Measurements from ENCODE around the gene GRK2. TPM values are rescaled to one million over a fixed set of nuclear protein-coding genes. Genes with fewer than 3 reads are reported as not detected.

Gene GRK2
- total RNA-seq, 1 experiment from 2014 or later = 56.3 TPM

GRCh38 chr11:67253872-67254624 lies 12.2 kb upstream of the GRK2 start:
- Histone ChIP-seq H3K23me2 (ENCODE audit: insufficient read length, low read depth, low read length, poor library complexity, severe bottlenecking) (no peaks in the 10 kb centered on the region), H2BK20ac (ENCODE audit: low read depth, low read length, poor library complexity, severe bottlenecking) (no peak overlapping the region), H4K20me1 (ENCODE audit: control insufficient read depth, insufficient read depth, insufficient read length) (no peaks in the 10 kb centered on the region), H2BK5ac (ENCODE audit: insufficient read length, low read length) (no peak overlapping the region), H3K27me3 (ENCODE audit: insufficient read depth, low read length) (no peaks in the 10 kb centered on the region), H3K79me1 (ENCODE audit: insufficient read depth, low read depth, low read length, poor library complexity, severe bottlenecking) (no peaks in the 10 kb centered on the region), H3T11ph (ENCODE audit: low read length) (no peak overlapping the region), H3K4ac (ENCODE audit: low read depth, low read length) (no peak overlapping the region), H3K27ac (ENCODE audit: insufficient read length, low read depth, low read length) (no peak overlapping the region), H3K9me3 (ENCODE audit: control insufficient read depth, low read depth, low read length) (no peaks in the 10 kb centered on the region), H3K23ac (ENCODE audit: insufficient read length, low read depth, low read length) (no peak overlapping the region), H2AK5ac (ENCODE audit: insufficient read length, low read length) (no peak overlapping the region), H2BK15ac (ENCODE audit: low read depth, low read length) (no peak overlapping the region), H2BK120ac (ENCODE audit: low read depth, low read length, poor library complexity, severe bottlenecking) (no peak overlapping the region), H4K8ac (replicated peaks; ENCODE audit: insufficient read length, low read depth, low read length) (no peak overlapping the region), H3K18ac (ENCODE audit: insufficient read length, low read depth, low read length) (no peak overlapping the region), H4K91ac (ENCODE audit: insufficient read length, low read depth, low read length) (no peak overlapping the region), H3K79me2 (ENCODE audit: insufficient read depth, low read length) (no peaks in the 10 kb centered on the region), H4K5ac (ENCODE audit: insufficient read length, low read depth, low read length) (no peak overlapping the region), H3K4me1 (ENCODE audit: insufficient read depth, low read length) (no peaks in the 10 kb centered on the region), H2BK12ac (ENCODE audit: insufficient read length, low read depth, low read length) (no peak overlapping the region), H3K56ac (ENCODE audit: insufficient read length, low read depth, low read length) (no peak overlapping the region), H2AFZ (ENCODE audit: low read length) (no peak overlapping the region), H3K4me2 (ENCODE audit: insufficient read depth, insufficient read length, low read length) (no peak overlapping the region), H3K14ac (ENCODE audit: insufficient read depth, low read length) (no peak overlapping the region), H3K9ac (ENCODE audit: extremely low read depth, insufficient read length, low read length) (no peak overlapping the region)
- no peak for TF ChIP-seq CTCF (conservative IDR thresholded peaks at IDR 0.05)
- WGBS (ENCODE audit: extremely low coverage, insufficient read length, low lambda C conversion rate) = no CpG with 5 or more reads among the region's 14 CpGs
- Mint-ChIP-seq H3K27ac (peak overlapping the region in 2 of 3 experiments; percentile 3 to 9; a peak in 3 of 7 replicates), H3K4me1 (no peaks in the 10 kb centered on the region), H3K4me3 (no peak overlapping the region), H3K27me3 (ENCODE audit: low read depth) (no peaks in the 10 kb centered on the region), H3K36me3 (ENCODE audit: insufficient read depth in 1 of 3, low read depth in 3 of 3) (peaks cover 58 to 86% (median 80%) of the 10 kb centered on the region in 3 experiments; a peak in 6 of 7 replicates), H3K9me3 (no peaks in the 10 kb centered on the region)
- no peak for DNase-seq

All from H9 (cell line).